ENCODE results near the gene PDE4A.

Gene PDE4A

DNA sequence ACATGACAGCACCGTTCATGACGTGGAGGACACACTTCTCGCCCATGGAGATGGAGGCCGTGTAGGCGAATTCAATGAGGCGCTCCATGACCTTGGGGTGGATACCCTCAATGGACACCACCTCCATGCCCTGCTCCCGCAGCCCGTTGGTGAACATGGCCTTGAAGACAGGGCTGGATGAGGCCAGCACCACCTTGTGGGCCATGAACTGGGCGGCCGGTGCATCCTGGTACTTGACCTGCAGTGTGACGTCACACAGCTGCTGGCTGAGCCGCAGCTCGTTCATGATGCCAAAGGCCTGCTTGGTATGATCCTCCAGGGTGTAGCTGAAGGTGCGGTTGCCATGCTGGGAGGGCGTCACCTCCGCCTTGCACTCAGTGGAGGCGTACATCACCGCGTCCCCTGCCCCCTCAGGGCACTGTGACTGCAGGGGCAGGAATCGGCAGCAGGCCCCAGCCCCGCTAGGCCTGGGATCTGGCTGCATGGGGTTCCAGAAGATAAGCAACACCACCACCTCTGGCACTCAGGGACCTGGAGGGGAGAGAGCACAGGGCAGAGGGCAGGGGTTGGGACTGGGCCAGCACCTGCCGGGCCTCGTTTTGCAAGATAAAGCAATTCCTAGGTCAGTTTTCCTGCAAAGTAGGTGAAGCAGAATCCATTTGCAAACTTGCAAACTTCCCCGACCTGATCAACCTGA lies 79.4 kb downstream of the PDE4A start:
- no peak for DNase-seq (ENCODE audit: low read depth, low spot score)
- no peak overlapping the region for H3K4me3 ChIP-seq (ENCODE audit: low read length)

GRCh38 chr19:10500247-10500592 lies 79.9 kb downstream of the PDE4A start:
- no peak overlapping the region for H3K4me3 ChIP-seq (ENCODE audit: low read length)
- no peak for DNase-seq (ENCODE audit: low read depth, low spot score)

DNA sequence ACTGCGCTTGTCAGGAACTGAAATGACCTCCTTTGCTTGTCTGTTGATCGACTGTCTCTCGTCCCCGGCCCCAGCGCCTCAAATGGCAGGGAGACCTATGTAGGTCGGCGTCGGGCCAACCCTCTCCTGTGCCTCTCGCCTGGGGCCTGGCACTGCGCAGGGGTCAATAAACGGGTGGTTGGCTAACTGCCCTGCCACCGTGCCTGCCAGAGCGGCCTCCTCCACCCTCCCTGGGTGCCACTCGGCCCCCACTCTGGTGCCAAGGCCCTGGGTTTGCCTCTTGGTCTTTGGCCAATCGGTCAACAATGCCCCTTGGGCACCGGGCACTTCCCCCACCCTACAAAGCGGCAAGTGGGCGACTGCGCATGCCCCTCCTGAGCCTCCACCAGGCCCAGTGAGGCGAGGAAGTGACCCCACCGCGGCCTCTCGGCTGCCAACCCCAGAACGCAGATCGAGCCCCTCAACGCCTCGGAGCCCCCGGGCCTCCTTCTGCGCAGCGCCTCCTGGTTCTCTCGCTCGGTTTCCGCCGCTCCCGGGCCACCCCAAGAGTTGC lies 81.7 kb downstream of the PDE4A start:
- H3K4me3 ChIP-seq (ENCODE audit: low read length): peak overlapping the region; percentile 94
- DNase-seq (ENCODE audit: low read depth, low spot score): no peak

GRCh38 chr19:10502524-10503001 lies 82.2 kb downstream of the PDE4A start:
- peak; percentile 88 for DNase-seq (ENCODE audit: low read depth, low spot score)
- peak overlapping the region; percentile 94 for H3K4me3 ChIP-seq (ENCODE audit: low read length)

DNA sequence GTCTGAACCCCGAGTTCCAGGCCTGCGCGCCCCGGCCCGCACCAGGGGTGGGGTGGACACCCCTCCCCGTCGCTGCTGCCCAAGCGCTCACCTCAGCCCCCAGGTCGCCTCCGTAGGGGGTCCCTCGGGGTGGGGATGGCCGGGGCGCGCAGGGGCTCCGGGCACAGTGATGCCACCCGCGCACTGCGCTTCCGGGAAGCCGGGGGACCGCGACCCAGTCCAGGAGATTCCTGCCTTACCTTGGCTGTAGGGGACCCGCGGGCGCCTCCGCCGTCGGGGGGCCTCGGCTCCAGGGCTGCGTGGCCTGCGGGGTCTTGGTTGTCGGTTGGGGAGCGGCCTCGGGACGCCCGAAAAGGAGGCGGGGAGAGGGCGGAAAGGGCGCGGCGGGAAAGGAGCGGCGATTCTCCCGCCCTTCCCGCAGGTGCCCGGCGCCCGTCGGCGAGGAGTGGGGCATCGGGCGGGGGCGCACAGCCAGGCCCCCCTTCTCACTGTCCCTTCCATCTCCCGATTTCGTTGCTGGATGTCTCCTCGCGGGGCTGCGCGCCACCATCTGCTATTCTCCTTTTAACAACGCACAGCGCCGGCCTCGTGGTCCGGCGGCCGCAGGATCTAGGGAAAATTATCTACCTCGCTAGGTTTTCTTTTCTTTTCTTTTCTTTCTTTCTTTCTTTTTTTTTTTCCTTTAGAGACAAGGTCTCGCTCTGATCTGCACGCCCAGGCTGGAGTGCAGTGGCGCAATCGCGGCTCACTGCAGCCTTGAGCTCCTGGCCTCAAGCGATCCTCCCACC lies 82.9 kb downstream of the PDE4A start, which contains the start of gene KEAP1:
TSS of gene KEAP1 (minus strand) at position 355 of the 788 bp plus-strand sequence. CDS start 3,323 bp downstream, outside the sequence.
- H3K4me3 ChIP-seq (ENCODE audit: low read length): peak within 1 kb of the TSS; percentile 94
- no peak for DNase-seq (ENCODE audit: low read depth, low spot score)

GRCh38 chr19:10505583-10506229 lies 85.4 kb downstream of the PDE4A start:
- DNase-seq (ENCODE audit: low read depth, low spot score): peak; percentile 79
- H3K4me3 ChIP-seq (ENCODE audit: low read length): no peak overlapping the region

GRCh38 chr19:10508036-10508435 lies 87.7 kb downstream of the PDE4A start:
- no peak for DNase-seq (ENCODE audit: low read depth, low spot score)
- H3K4me3 ChIP-seq (ENCODE audit: low read length): no peak overlapping the region

- peak; percentile 79 for DNase-seq (ENCODE audit: low read depth, low spot score)
- no peak overlapping the region for H3K4me3 ChIP-seq (ENCODE audit: low read length)
These were observed 88.4 kb downstream of the PDE4A start for GRCh38 chr19:10508707-10509106.

DNA sequence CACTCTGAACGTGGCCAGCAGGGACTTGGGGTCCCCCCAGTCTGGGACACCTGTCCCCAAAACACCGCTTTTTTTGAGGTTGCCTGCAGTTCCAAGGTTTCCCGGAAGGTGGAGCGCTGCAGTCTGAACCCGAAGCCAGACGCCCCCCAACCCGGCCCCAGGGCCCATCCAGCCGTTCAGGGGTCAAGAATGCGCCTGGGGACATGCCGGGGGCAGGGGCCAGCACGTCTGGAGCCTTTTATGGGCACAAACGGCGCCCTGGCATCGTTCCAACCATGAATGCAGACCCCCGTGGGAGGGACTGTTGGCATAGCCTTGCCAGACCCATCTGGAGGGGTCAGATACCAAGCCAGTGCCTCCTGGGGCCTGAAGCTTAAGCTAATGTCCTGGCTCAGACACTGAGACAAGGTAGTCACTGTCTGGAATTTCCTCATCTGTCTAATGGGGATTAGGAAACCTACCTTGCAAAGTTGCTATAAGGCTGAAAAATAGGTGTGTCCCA lies 90.0 kb downstream of the PDE4A start:
- no peak overlapping the region for H3K4me3 ChIP-seq (ENCODE audit: low read length)
- DNase-seq (ENCODE audit: low read depth, low spot score): no peak

GRCh38 chr19:10513223-10513622 lies 92.9 kb downstream of the PDE4A start:
- H3K4me3 ChIP-seq (ENCODE audit: low read length): no peak overlapping the region

DNA sequence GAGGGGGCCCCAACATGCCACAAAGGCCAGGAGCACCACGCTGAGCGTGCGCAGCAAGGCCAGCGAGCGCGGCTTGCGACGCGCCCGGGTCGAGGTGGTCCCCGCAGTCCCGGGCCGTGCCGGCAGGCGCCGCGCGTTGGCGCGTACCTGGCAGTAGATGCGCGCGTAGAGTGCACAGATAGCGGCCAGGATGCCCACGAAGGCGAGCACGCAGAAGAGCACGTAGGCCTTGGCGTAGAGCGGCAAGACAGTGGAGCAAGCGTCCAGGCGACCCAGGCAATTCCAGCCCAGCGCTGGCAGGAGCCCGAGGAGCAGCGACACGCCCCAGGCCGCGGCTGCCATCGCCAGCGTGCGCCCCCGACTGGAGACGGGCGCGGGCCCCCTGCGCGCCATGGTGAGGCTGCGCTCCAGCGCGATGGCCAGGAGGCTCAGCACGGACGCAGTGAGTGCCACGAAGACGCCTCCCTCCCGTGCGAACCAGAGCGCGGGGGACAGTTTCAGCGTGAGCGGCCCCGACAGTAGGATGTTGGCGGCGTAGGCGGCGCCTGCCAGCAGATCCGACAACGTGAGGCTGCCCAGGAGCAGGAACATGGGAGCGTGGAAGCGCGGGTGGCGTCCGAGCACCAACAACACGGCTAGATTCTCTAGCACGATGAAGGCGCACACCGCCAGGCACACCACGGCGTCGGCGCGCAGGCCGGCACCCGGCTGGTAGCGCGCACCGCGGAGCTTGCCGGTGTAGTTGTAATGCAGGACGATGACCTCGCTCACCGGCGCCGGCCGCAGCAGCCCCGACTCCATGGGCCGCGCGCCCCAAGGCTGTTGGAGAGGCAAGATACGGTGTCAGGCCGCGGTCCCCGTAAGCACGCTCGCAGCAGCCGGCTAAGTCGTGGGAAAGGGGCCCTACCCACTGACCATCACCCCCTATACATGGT lies 94.1 kb downstream of the PDE4A start:
- H3K4me3 ChIP-seq (ENCODE audit: low read length): no peak overlapping the region
- peak; percentile 17 for DNase-seq (ENCODE audit: low read depth, low spot score)

More at GRCh38 chr19:10513223-10513622, 92.9 kb downstream of the PDE4A start:
- no peak for DNase-seq (ENCODE audit: low read depth, low spot score)

GRCh38 chr19:10516064-10516385 lies 95.7 kb downstream of the PDE4A start:
- DNase-seq (ENCODE audit: low read depth, low spot score): no peak
- H3K4me3 ChIP-seq (ENCODE audit: low read length): no peak overlapping the region

DNA sequence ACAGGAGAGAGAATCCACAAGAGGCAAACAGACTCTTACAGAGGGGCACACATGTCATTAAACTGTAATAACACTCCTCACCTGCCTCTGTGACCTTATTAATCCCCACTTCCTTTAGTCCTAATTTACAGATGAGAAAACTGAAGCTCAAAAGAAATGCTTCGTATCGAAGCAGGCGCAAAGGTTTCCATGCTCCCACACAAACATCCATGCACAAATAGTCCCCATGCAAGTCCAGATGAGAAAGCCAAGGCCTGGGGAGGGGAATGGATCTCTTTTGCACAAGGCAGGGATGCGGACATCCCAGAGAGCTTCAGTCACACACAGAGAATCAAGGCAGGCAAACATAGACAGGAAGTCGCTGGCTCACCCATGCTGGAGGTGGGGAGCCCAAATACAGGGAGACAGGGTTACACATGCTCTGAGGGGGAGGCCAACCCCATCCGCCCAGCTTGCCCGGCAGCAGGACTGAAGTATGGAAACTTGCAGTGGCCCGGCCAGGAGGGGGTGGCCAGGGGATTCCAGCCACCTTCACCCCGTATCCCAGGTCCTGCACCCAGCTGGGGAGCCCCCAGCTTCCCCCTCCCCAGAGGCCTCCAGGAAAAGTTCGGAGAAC lies 96.4 kb downstream of the PDE4A start:
- no peak overlapping the region for H3K4me3 ChIP-seq (ENCODE audit: low read length)
- DNase-seq (ENCODE audit: low read depth, low spot score): no peak

GRCh38 chr19:10517361-10517759 lies 97.0 kb downstream of the PDE4A start, which contains the start of gene S1PR5:
Gene S1PR5, minus strand, starts transcription at chr19:10517447. Its CDS starts 2,436 bp downstream, at chr19:10515011.
- no peak within 1 kb of the TSS for H3K4me3 ChIP-seq (ENCODE audit: low read length)
- DNase-seq (ENCODE audit: low read depth, low spot score): no peak

GRCh38 chr19:10517760-10518443 lies 97.6 kb downstream of the PDE4A start:
- no peak for DNase-seq (ENCODE audit: low read depth, low spot score)
- no peak overlapping the region for H3K4me3 ChIP-seq (ENCODE audit: low read length)

- H3K4me3 ChIP-seq (ENCODE audit: low read length): no peak overlapping the region
These were observed 98.4 kb downstream of the PDE4A start for GRCh38 chr19:10518444-10519361.

More at GRCh38 chr19:10518444-10519361, 98.4 kb downstream of the PDE4A start:
- DNase-seq (ENCODE audit: low read depth, low spot score): no peak
